ENCODE measurements around the gene TAS2R13. TPM values are rescaled to one million over a fixed set of nuclear protein-coding genes. Genes with fewer than 3 reads are reported as not detected.

Gene TAS2R13
- total and polyA plus RNA-seq, 4 donors, result 1.7 to 13.5 TPM; not detected in 2

DNA sequence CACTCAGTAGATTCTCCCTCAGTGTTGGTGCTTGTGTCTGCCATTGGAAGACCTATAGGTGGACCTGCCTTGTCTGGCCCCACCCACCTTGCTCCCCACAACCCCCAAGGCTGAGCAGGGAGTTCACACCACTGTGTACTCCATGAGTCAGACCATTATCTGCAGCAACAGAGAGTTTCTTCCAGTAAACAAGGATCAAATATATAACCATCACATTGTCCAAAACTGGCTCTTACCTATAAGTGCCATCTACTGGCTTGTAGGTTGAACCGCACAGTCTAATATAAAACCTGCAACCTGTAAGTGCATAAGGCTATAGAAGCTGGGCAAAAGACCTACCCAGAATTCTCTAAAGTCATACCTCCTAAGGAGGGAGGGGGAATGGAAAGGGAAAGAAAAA lies 7.9 kb downstream of the TAS2R13 start:
- H3K4me3 ChIP-seq, result no peak overlapping the region
- WGBS, 2 donors, result 96 to 100% methylated on average over 1 of the region's 1 CpG
- no peak overlapping the region for H3K27ac ChIP-seq (ENCODE audit: low read depth in 1 of 2, low read length in 1 of 2)
- H3K9ac ChIP-seq (ENCODE audit: insufficient read depth in 1 of 2, low read length in 2 of 2), result no peak overlapping the region
- no peaks in the 10 kb centered on the region for H3K27me3 ChIP-seq (ENCODE audit: control insufficient read depth in 3 of 3, insufficient read depth in 3 of 3, low read length in 2 of 3)
- H3K36me3 ChIP-seq (ENCODE audit: control insufficient read depth in 4 of 4, insufficient read depth in 4 of 4, low read length in 4 of 4), result no peaks in the 10 kb centered on the region
- DNase-seq (no peak), ATAC-seq (ENCODE audit: insufficient read depth, low FRiP score) (no peak)
- TF ChIP-seq, protein P1, sequence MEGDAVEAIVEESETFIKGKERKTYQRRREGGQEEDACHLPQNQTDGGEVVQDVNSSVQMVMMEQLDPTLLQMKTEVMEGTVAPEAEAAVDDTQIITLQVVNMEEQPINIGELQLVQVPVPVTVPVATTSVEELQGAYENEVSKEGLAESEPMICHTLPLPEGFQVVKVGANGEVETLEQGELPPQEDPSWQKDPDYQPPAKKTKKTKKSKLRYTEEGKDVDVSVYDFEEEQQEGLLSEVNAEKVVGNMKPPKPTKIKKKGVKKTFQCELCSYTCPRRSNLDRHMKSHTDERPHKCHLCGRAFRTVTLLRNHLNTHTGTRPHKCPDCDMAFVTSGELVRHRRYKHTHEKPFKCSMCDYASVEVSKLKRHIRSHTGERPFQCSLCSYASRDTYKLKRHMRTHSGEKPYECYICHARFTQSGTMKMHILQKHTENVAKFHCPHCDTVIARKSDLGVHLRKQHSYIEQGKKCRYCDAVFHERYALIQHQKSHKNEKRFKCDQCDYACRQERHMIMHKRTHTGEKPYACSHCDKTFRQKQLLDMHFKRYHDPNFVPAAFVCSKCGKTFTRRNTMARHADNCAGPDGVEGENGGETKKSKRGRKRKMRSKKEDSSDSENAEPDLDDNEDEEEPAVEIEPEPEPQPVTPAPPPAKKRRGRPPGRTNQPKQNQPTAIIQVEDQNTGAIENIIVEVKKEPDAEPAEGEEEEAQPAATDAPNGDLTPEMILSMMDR (IDR thresholded peaks at IDR 0.05; ENCODE audit: control extremely low read depth, extremely low read depth), result no peak
- peaks cover 0 to 22% (median 11%) of the 10 kb centered on the region in 4 donors for H3K9me3 ChIP-seq (ENCODE audit: control insufficient read depth in 4 of 4, insufficient read depth in 3 of 4, low read length in 3 of 4)
- H3K4me1 ChIP-seq (ENCODE audit: control insufficient read depth in 5 of 5, insufficient read depth in 5 of 5, low read length in 5 of 5), result peaks cover 0 to 1% (median 0%) of the 10 kb centered on the region in 5 donors

DNA sequence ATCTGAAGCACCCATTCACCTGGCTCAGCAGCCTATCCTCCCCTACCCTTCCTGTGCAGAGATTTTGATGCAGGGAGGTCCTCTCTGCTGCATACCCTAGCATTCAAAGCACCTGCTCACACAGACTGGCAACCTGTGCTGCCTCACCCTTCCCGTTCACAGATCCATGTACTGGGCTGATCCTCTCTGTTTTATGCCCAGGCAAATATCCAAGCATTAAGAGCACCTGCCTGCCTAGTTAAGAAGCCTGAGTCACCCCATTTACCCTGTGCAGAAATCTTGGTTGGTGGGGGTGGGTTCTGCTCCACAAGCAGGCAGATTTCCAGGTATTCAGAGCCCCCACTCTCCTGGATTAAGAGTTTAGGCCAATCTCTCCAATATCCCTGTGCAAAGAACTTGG lies 8.4 kb downstream of the TAS2R13 start:
- no peak overlapping the region for H3K4me3 ChIP-seq
- H3K36me3 ChIP-seq (ENCODE audit: control insufficient read depth in 4 of 4, insufficient read depth in 4 of 4, low read length in 4 of 4), result no peaks in the 10 kb centered on the region
- peaks cover 0 to 1% (median 0%) of the 10 kb centered on the region in 5 donors for H3K4me1 ChIP-seq (ENCODE audit: control insufficient read depth in 5 of 5, insufficient read depth in 5 of 5, low read length in 5 of 5)
- H3K9ac ChIP-seq (ENCODE audit: insufficient read depth in 1 of 2, low read length in 2 of 2), result no peak overlapping the region
- H3K9me3 ChIP-seq (ENCODE audit: control insufficient read depth in 4 of 4, insufficient read depth in 3 of 4, low read length in 3 of 4), result peaks cover 0 to 22% (median 11%) of the 10 kb centered on the region in 4 donors
- H3K27ac ChIP-seq (ENCODE audit: low read depth in 1 of 2, low read length in 1 of 2), result no peak overlapping the region
- WGBS, 2 donors, result 99 to 100% methylated on average over 1 of the region's 1 CpG
- ATAC-seq (ENCODE audit: insufficient read depth, low FRiP score) (no peak), DNase-seq (no peak)
- TF ChIP-seq, protein P1 (IDR thresholded peaks at IDR 0.05; ENCODE audit: control extremely low read depth, extremely low read depth), result no peak
- no peaks in the 10 kb centered on the region for H3K27me3 ChIP-seq (ENCODE audit: control insufficient read depth in 3 of 3, insufficient read depth in 3 of 3, low read length in 2 of 3)

- no peak overlapping the region for H3K27ac ChIP-seq (ENCODE audit: low read depth in 1 of 2, low read length in 1 of 2)
These were observed 8.8 kb downstream of the TAS2R13 start for GRCh38 chr12:10900530-10900929.

More at GRCh38 chr12:10900530-10900929, 8.8 kb downstream of the TAS2R13 start:
- H3K27me3 ChIP-seq (ENCODE audit: control insufficient read depth in 3 of 3, insufficient read depth in 3 of 3, low read length in 2 of 3), result no peaks in the 10 kb centered on the region
- no peaks in the 10 kb centered on the region for H3K36me3 ChIP-seq (ENCODE audit: control insufficient read depth in 4 of 4, insufficient read depth in 4 of 4, low read length in 4 of 4)
- peaks cover 0 to 1% (median 0%) of the 10 kb centered on the region in 5 donors for H3K4me1 ChIP-seq (ENCODE audit: control insufficient read depth in 5 of 5, insufficient read depth in 5 of 5, low read length in 5 of 5)
- H3K4me3 ChIP-seq, result no peak overlapping the region
- ATAC-seq (ENCODE audit: insufficient read depth, low FRiP score) (no peak), DNase-seq (no peak)
- H3K9ac ChIP-seq (ENCODE audit: insufficient read depth in 1 of 2, low read length in 2 of 2), result no peak overlapping the region
- H3K9me3 ChIP-seq (ENCODE audit: control insufficient read depth in 4 of 4, insufficient read depth in 3 of 4, low read length in 3 of 4), result peaks cover 0 to 22% (median 11%) of the 10 kb centered on the region in 4 donors
- 95 to 100% methylated on average over 1 of the region's 1 CpG for WGBS, 2 donors
- TF ChIP-seq, protein P1 (IDR thresholded peaks at IDR 0.05; ENCODE audit: control extremely low read depth, extremely low read depth), result no peak
